ENCODE data around the gene CDHR3.

DNA sequence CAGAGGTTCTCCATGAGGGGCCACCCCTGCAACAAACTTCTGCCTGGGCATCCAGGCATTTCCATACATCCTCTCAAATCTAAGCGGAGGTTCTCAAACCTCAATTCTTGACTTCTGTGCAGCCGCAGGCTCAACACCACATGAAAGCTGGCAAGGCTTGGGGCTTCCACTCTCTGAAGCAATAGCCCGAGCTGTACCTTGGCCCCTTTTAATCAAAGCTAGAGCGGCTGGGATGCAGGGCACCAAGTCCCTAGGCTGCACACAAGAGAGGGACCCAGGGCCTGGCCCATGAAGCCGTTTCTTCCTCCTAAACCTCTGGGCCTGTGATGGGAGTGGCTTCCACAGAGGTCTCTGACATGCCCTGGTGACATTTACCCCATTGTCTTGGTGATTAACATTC is 43.8 kb downstream of the CDHR3 start:
- TF ChIP-seq CTCF (IDR thresholded peaks at IDR 0.05; ENCODE audit: low read length) (no peak), EZH2 (optimal IDR thresholded peaks at IDR 0.05; ENCODE audit: low read depth, low read length) (no peak)
